Psoas muscle (tissue), 8 donors: ENCODE measurements around the gene FHAD1. TPM values are rescaled to one million over a fixed set of nuclear protein-coding genes. Genes with fewer than 3 reads are reported as not detected.

Source experiments
- ATAC-seq, 4 donors: fragments of 200-7000 bp; cut with Tn5 transposase; one replicate each; pipeline ENCODE4 v1.9.1; 2020; ENCODE audit warnings: moderate library complexity in 3 of 4, mild to moderate bottlenecking in 2 of 4
- DNase-seq, 2 donors: peaks; one replicate each; pipeline ENCODE4 v3.0.0-alpha.2; 2020
- H3K27ac ChIP-seq: fragments of 200-600 bp; one replicate; pipeline ENCODE4 v1.8.0; 2022
- H3K27me3 ChIP-seq, 3 donors: fragments of 200-600 bp in 1 of 3; one replicate each; pipeline versions ENCODE4 v1.6.1 to v1.8.0; 2013 to 2022; ENCODE audit warnings: low read length in 2 of 3, mild to moderate bottlenecking in 2 of 3, moderate library complexity in 1 of 3; ENCODE audit not compliant: insufficient read depth in 3 of 3
- H3K36me3 ChIP-seq, 2 donors: fragments of 200-600 bp in 1 of 2; one replicate each; pipeline versions ENCODE4 v1.6.1 to v1.8.0; 2013 to 2022; ENCODE audit warnings: low read depth in 1 of 2, mild to moderate bottlenecking in 1 of 2, moderate library complexity in 1 of 2; ENCODE audit not compliant: insufficient read depth in 1 of 2
- H3K4me1 ChIP-seq: fragments of 200-600 bp; one replicate; pipeline ENCODE4 v1.8.0; 2022
- H3K4me3 ChIP-seq: fragments of 200-600 bp; one replicate; pipeline ENCODE4 v1.8.0; 2022; ENCODE audit warnings: mild to moderate bottlenecking
- H3K9me3 ChIP-seq: fragments of 200-600 bp; one replicate; pipeline ENCODE4 v1.8.0; 2022
- CTCF ChIP-seq: fragments of 200-600 bp; IDR thresholded peaks from one replicate; pipeline ENCODE4 v1.8.0; 2022; ENCODE audit warnings: antibody characterized with exemption
- WGBS, 3 donors: extraction: QIAGEN DNeasy Blood & Tissue Kit; methylation state at CpG; one replicate each; pipeline versions ENCODE4 v1.1.6 to v1.1.7; 2013; 5-methylcytosine and 5-hydroxymethylcytosine counted together
- intact Hi-C, 2 donors: fragments of 100-400 bp; cut with DNase I; formaldehyde crosslinking; loops; one replicate each; pipeline versions ENCODE4 v1.11.0 to v1.14.2; 2022
- polyA plus RNA-seq, 3 donors: library from polyadenylated mRNA; stranded (reverse); fragments of 200-250 nt; gene quantifications; one replicate each; pipeline ENCODE4 v1.2.3, GENCODE V29; 2013
- total RNA-seq, 4 donors: library from RNA; stranded (reverse); fragmentation: NEBNext Ultra II Directional in 2 of 4; extraction: Animal tissue kit (Norgen Biotek cat#: 25700) in 2 of 4; gene quantifications; one replicate each; pipeline versions ENCODE4 v1.2.1 to v1.2.4, GENCODE V29; 2021 to 2023
- donor health status: healthy with polysubstance abuse.
- donor health status: DM: no; HTN: no; CAD: no; lungs with moderate emphysema.
- donor health status: Bipolar disorder and iron deficiency.
- donor health status: healthy.
- donor health status: DM: yes; HTN: yes; CAD: no.
- donor health status: DM: no; HTN: no; CAD: no.
- donor health status: DM: no; HTN: no; CAD: no.
- donor health status: DM: yes; HTN: yes; CAD: no.

The FHAD1 gene
- total and polyA plus RNA-seq, 7 donors: 0.03 to 0.24 (median 0.06) TPM; not detected in 4

DNA sequence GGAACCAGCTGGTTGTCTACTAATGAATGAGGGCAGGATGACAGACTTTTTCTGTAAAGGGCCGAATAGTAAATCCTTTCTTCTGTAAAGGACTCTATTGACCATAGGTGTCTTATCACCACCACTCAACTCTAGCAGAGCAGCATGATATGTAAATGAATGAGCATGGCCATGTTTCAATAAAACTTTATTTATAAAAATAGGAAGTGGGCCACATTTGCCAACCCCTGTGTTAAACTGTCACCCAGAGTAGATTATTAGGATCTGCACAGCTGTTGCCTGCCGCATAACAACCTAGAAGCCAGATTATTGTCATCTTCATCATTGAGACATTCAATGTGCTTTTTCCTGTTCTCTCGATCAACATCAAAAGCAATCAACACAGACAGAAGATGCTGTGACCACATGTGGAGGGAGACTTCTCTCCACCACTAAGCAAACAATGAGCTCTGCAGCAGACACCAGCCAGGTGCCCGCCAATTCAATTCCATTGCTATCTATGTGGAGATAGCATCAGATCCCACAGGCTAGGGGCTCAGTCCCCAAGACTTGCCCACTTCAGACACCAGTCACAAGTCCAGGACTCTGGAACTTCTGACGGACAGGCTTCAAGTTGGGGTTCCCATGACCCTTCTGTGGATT lies 155.9 kb downstream of the FHAD1 start:
- intact Hi-C loops: no loop called here
- no peaks in the 10 kb centered on the region for H3K36me3 ChIP-seq
- no peak overlapping the region for H3K27ac ChIP-seq
- H3K4me1 ChIP-seq: no peaks in the 10 kb centered on the region
- DNase-seq: no peak
- TF ChIP-seq CTCF: no peak
- ATAC-seq: no peak
- no peak overlapping the region for H3K4me3 ChIP-seq
- peaks cover 0 to 2% (median 0%) of the 10 kb centered on the region in 3 donors for H3K27me3 ChIP-seq
- WGBS, 3 donors: 92 to 94% (median 92%) methylated on average over 5 of the region's 5 CpGs
- peaks cover 10% of the 10 kb centered on the region for H3K9me3 ChIP-seq

DNA sequence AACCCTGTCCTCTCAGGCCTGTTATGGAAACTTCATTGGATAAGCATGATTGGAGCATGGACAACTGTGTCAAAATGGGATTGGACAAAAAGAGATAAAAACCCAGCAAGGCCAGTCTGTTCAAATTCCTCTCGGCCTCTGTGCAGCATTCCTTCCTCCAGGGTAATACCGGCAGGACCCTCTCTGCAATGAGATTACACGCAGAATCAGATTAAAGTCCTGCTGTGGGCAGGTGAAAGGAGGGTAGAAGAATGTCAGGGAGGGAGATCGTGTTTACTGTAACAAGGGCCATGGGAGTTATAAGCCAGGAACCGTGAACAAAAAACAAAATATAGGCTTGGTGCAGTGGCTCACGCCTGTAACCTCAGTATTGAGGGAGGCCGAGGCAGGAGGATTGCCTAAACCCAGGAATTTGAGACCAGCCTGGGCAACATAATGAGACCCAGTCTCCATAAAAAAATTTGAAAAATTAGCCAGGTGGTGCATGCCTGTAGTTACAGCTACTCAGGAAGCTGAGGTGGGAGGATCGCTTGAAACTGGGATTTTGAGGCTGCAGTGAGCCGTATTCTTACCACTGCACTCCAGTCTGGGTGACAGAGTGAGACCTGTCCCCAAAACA lies 157.0 kb downstream of the FHAD1 start:
- Histone ChIP-seq H3K36me3 (no peaks in the 10 kb centered on the region), H3K4me1 (no peaks in the 10 kb centered on the region), H3K27me3 (peaks cover 0 to 2% (median under 1%) of the 10 kb centered on the region in 3 donors), H3K9me3 (peaks cover 9% of the 10 kb centered on the region), H3K4me3 (no peak overlapping the region), H3K27ac (no peak overlapping the region)
- ATAC-seq (no peak), DNase-seq (no peak)
- TF ChIP-seq CTCF: no peak
- WGBS, 3 donors: 93 to 98% (median 95%) methylated on average over 9 of the region's 9 CpGs
- intact Hi-C loops: no loop called here

- TF ChIP-seq CTCF: no peak
- H3K4me1 ChIP-seq: no peaks in the 10 kb centered on the region
- no peak for DNase-seq
- H3K27me3 ChIP-seq: peaks cover 0 to 10% (median 8%) of the 10 kb centered on the region in 3 donors
- no peaks in the 10 kb centered on the region for H3K9me3 ChIP-seq
- ATAC-seq: no peak
- no peaks in the 10 kb centered on the region for H3K36me3 ChIP-seq
- intact Hi-C loops: no loop called here
- no peak overlapping the region for H3K27ac ChIP-seq
- 92 to 96% (median 92%) methylated on average over 9 of the region's 9 CpGs for WGBS, 3 donors
- H3K4me3 ChIP-seq: no peak overlapping the region
These were observed 158.3 kb downstream of the FHAD1 start for GRCh38 chr1:15405106-15405850.

DNA sequence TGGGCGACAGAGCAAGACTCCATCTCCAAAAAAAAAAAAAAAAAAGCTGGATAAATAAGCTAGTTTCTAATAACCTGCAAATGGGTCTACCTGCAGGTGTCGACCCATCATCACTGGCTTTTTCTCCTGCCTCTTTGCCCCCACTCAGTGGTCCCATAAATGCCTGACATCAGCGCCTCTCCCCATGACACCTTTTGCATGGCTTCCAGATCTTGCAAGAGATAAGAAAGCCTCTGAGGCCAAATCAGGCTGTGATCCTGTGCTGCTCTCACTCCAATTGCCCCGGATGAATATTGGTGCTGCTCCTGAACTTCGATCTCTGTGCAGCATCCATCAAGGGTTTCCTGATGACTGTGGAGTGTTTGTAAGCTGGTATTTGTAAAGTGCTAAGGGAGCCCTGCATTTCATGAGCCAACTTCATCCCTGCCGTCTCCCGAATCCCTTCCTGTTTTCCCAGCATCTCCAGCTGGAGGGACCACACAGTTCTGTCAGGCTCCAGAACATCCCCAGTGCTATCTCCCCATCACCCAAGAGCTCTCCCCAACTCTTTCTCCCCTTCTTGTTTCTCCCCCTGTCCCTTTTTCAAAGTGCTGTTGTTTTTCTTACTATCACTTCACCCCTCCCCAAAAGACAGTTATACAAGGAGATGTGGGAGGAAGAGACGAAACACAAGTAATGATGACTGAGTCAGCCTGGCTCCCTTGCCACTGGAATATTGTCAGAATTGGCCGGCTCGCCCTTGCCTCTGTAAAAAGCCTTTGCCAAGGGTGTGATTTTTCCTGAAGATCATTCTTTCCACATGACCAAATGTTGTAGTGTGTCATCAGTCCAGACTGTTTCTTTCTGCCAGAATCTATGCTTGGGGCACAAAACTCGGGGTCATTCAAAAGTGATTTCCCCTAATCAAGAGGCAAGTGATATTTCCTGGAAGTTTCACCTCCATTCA lies 159.9 kb downstream of the FHAD1 start:
- Histone ChIP-seq H3K4me3 (no peak overlapping the region), H3K9me3 (no peaks in the 10 kb centered on the region), H3K27me3 (peaks cover 0 to 27% (median 9%) of the 10 kb centered on the region in 3 donors), H3K36me3 (no peaks in the 10 kb centered on the region), H3K27ac (no peak overlapping the region), H3K4me1 (no peaks in the 10 kb centered on the region)
- intact Hi-C loops: no loop called here
- no peak for TF ChIP-seq CTCF
- DNase-seq: peak; percentile 56 to 71
- WGBS, 3 donors: 40 to 45% (median 43%) methylated on average over 10 to 11 of the region's 11 CpGs
- peak in 2 of 4 donors; percentile 35 to 46 for ATAC-seq
